DOHH2 (cell line): ENCODE measurements around the gene TBC1D14.

Experiments
- EZH2phosphoT487 ChIP-seq: fragments of 200-600 bp; sonication (generic); IDR thresholded peaks from 2 replicates; pipeline ENCODE4 v1.6.1; 2017; ENCODE audit warnings: borderline replicate concordance, mild to moderate bottlenecking, antibody characterized with exemption, low read length, moderate library complexity, mixed read lengths
- TF ChIP-seq, protein P1 (sequence below): fragments of 200-600 bp; sonication (generic); IDR thresholded peaks from one replicate; pipeline ENCODE4 v1.5.1; 2014; ENCODE audit warnings: antibody characterized with exemption, mild to moderate bottlenecking, low read depth, low read length; ENCODE audit not compliant: poor library complexity, severe bottlenecking

DNA sequence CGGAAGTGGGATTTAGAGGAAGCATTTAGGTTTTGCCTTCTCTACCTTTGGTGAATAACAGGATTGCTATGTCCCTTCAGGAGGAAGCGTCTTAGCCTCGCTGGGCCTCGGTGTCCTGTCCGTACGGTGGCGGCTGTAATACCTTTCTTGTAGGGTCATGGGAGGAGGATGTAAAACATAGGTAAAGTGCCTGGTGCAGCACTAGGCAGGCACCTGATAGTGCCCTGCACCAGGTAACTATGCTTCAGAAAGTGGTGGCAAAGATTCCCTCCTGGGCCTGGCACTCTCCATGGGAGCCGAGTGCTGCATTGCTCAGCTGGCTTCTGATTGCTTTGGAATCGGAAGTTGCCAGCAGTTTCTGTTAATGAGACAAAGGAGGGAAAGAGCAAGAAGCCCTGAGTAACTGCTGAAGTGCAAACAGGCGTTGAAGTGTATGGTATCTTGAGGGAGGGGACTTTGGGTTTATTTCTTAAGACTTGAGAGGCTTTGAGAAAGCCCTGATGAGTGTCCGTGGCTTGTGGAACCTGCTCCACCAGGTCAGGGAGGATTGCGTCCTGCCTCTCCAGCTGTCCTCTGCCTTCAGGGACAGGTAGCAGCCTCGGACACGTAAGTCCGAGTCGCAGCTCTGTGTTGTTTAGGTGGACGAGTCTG, 45.8 kb downstream of the TBC1D14 start:
- no peak for TF ChIP-seq EZH2phosphoT487
- TF ChIP-seq, protein P1, sequence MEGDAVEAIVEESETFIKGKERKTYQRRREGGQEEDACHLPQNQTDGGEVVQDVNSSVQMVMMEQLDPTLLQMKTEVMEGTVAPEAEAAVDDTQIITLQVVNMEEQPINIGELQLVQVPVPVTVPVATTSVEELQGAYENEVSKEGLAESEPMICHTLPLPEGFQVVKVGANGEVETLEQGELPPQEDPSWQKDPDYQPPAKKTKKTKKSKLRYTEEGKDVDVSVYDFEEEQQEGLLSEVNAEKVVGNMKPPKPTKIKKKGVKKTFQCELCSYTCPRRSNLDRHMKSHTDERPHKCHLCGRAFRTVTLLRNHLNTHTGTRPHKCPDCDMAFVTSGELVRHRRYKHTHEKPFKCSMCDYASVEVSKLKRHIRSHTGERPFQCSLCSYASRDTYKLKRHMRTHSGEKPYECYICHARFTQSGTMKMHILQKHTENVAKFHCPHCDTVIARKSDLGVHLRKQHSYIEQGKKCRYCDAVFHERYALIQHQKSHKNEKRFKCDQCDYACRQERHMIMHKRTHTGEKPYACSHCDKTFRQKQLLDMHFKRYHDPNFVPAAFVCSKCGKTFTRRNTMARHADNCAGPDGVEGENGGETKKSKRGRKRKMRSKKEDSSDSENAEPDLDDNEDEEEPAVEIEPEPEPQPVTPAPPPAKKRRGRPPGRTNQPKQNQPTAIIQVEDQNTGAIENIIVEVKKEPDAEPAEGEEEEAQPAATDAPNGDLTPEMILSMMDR, result no peak
